NCI-H2081 treated with DMSO at 0.1 percent for 48 hours (cell line): ENCODE results near the gene SLCO3A1.

Experiments used
- DNase-seq: peaks from one replicate; lab custom pipeline; 2025; lab: John Stamatoyannopoulos, UW

The SLCO3A1 gene

DNA sequence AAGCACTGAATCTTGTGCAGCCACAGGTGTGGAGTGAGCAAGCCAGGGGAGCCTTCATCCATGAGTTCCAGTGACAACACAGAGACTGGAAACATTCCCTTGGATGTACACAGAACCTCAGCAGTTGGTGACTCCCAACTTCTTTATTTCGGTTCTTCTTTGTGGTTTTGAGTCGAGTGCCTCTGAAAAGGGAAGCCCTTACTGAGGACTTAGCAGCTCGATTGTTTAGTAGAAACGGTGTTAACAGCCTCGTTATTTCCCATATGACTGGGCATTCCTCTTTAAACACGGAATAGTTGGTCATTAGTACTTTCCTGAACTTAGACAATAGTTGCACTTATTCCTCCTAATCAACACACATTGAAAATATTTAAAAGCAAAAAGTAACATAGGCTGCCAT, 7.7 kb downstream of the SLCO3A1 start:
- DNase-seq, result no peak

- DNase-seq, result no peak
Measured at GRCh38 chr15:91862891-91863504, 9.5 kb downstream of the SLCO3A1 start.

- DNase-seq, result no peak
Measured at GRCh38 chr15:91863621-91864255, 10.2 kb downstream of the SLCO3A1 start.

- DNase-seq, result no peak
Measured at GRCh38 chr15:91864664-91865063, 11.2 kb downstream of the SLCO3A1 start.

- DNase-seq, result no peak
Measured at GRCh38 chr15:91865486-91865885, 12.0 kb downstream of the SLCO3A1 start.

- DNase-seq, result no peak
Measured at GRCh38 chr15:91865950-91866349, 12.4 kb downstream of the SLCO3A1 start.

- no peak for DNase-seq
Measured at GRCh38 chr15:91866371-91866905, 12.9 kb downstream of the SLCO3A1 start.

GRCh38 chr15:91866971-91867372, 13.5 kb downstream of the SLCO3A1 start:
- no peak for DNase-seq

GRCh38 chr15:91867581-91868026, 14.1 kb downstream of the SLCO3A1 start:
- DNase-seq, result no peak

GRCh38 chr15:91870876-91871537, 17.5 kb downstream of the SLCO3A1 start:
- DNase-seq, result no peak

DNA sequence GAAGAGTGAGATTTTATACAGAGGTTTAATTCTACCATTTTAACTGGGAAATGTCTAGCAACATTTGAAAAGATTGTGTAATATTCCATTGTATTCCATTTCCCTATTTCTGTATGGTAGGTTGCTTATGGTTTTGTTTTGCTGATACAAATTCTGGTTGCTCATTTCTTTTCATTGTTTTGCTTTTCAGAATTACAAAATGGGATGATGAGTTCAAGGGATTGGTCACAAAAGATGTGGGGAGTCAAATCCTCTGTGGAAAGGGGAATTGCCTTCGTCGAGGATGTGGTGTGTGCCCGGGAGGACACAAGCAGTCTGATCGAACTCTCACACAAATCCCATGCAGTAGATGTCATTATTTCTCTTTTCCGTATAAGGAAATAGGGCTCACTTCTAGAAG, 18.3 kb downstream of the SLCO3A1 start:
- no peak for DNase-seq

DNA sequence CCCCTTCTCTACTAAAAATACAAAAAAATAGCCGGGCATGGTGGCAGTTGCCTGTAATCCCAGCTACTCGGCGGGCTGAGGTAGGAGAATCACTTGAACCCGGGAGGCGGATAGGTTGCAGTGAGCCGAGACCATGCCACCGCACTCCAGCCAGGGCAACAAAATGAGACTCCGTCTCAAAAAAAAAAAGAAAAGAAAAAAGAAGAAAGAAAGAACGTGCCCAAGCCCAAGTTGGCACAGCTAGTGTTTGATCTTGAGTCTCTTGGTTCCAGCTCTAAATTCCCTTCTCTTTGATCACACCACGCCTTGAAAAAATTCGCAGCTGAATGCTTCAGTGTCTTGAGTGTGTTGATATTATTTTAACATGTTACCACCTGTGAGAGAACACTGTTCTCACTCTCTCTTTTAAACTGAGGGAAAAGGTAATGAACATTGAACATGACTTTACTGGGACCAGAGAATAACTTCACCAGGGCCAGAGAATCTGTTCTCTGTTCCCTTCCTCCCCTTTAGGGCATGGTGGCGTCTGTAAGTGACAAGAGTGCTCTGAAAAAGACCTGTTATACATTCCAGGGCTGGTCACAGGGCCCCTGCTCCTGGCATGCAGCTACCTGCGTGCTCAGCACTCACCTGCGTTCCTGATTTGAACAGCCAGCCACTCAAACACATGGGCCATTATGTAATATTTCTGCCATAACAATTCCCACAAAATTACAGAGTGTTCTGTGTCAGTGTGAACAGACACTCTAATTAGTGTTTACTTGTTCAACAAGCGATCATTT, 19.0 kb downstream of the SLCO3A1 start:
- DNase-seq, result no peak

- DNase-seq, result no peak
Measured at GRCh38 chr15:91873138-91873536, 19.6 kb downstream of the SLCO3A1 start.

DNA sequence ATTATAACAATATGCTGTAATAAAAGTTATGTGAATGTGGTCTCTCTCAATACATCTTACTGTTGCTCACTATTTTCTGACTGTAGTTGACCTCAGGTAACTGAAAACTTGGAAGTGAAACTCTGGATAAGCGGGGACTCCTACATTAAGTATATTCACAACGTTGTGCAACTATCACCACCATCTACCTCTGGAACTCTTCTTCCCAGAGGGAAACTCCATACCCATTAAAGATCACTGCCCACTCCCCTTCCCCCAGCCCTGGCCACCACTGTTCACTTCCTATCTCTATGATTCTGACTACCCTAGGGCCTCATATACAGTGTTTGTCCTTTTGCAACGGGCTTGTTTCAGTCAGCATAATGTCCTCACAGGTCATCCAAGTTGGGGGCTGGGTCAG, 20.7 kb downstream of the SLCO3A1 start:
- DNase-seq, result no peak

DNA sequence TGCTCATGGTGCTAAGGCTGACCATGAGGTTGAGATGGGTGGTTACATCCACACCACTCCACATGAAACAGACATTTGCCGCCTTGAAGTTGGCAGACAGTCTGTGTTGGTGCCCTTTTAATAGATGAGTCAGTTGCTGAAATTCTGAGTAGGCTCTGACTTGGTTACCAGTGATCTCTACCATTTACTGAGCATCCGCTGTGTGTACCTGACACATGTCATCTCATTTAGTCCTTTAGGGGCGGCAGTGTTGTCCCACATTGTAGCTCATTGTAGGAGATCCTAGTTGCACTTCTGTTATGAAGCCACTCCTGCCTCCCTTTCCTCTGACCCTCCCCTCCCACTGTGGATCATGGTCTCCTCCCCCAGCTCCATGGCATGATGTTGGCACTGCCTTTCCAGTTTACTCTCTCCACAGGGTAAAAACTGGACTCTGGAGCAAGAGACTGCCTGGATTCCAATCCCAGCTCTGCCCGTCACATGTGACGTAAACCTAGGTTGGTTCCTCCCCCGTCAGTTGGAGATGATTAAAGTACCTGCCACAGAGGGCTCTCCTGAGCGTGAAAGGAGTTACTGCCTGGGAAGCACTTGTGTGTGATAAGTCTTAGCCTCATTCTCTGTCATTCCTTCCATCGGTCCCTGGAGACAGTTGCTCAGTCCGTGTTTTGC, 21.6 kb downstream of the SLCO3A1 start:
- no peak for DNase-seq

- no peak for DNase-seq
Measured at GRCh38 chr15:91876187-91876586, 22.7 kb downstream of the SLCO3A1 start.

GRCh38 chr15:91878319-91878870, 24.9 kb downstream of the SLCO3A1 start:
- DNase-seq, result no peak

DNA sequence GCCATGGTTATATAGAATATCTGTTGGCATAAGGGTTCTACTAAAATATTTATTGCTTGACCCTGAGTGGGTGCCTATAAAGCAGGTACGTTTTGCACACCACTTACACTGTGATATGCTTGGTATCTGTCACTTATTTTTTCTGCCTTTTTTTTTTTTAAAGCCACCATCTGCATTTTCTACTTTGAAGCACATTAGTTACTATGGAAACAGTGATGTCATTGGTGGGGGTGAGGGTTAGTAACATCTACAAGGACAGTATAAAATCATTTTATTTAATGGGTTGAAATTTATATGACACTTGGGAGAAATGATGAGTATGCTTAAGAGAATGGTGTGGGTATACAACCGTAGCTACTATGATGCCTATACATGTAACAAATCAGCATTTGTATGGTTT, 25.6 kb downstream of the SLCO3A1 start:
- no peak for DNase-seq

GRCh38 chr15:91880373-91880772, 26.9 kb downstream of the SLCO3A1 start:
- DNase-seq, result no peak

GRCh38 chr15:91881569-91882297, 28.2 kb downstream of the SLCO3A1 start:
- DNase-seq, result no peak
